GM18870 (cell line): ENCODE results near the gene QKI.
A peak's percentile ranks its signal among the peaks of the same experiment; 100 is the strongest.

ENCODE experiments used
- ATAC-seq: cut with Tn5 transposase; IDR thresholded peaks from one replicate; pipeline ENCODE4 v1.9.1; 2021; ENCODE audit warnings: moderate library complexity; ENCODE audit not compliant: unreplicated experiment

Gene QKI

GRCh38 chr6:163391985-163392384 lies 22.5 kb upstream of the QKI start:
- no peak for ATAC-seq

GRCh38 chr6:163392533-163392932 lies 22.0 kb upstream of the QKI start:
- peak; percentile 46 for ATAC-seq

GRCh38 chr6:163393923-163394322 lies 20.6 kb upstream of the QKI start:
- ATAC-seq = no peak

- ATAC-seq = no peak
Measured at GRCh38 chr6:163394659-163395058, 19.9 kb upstream of the QKI start.

- no peak for ATAC-seq
Measured at GRCh38 chr6:163395122-163395830, 19.2 kb upstream of the QKI start.

- no peak for ATAC-seq
Measured at GRCh38 chr6:163395831-163396185, 18.7 kb upstream of the QKI start.

- ATAC-seq = no peak
Measured at GRCh38 chr6:163397326-163397725, 17.2 kb upstream of the QKI start.

GRCh38 chr6:163398115-163398514 lies 16.4 kb upstream of the QKI start:
- ATAC-seq = no peak

- ATAC-seq = no peak
Measured at GRCh38 chr6:163398815-163399214, 15.7 kb upstream of the QKI start.

GRCh38 chr6:163400509-163400908 lies 14.0 kb upstream of the QKI start:
- ATAC-seq = no peak

GRCh38 chr6:163401039-163401885 lies 13.3 kb upstream of the QKI start:
- no peak for ATAC-seq

- no peak for ATAC-seq
Measured at GRCh38 chr6:163402616-163403015, 11.9 kb upstream of the QKI start.

- ATAC-seq = no peak
Measured at GRCh38 chr6:163404825-163405265, 9.7 kb upstream of the QKI start.

- peak; percentile 86 for ATAC-seq
Measured at GRCh38 chr6:163405412-163406309, 8.9 kb upstream of the QKI start.

GRCh38 chr6:163406366-163406765 lies 8.2 kb upstream of the QKI start:
- peak; percentile 3 for ATAC-seq

GRCh38 chr6:163406830-163407229 lies 7.7 kb upstream of the QKI start:
- no peak for ATAC-seq

- no peak for ATAC-seq
Measured at GRCh38 chr6:163408352-163408991, 6.0 kb upstream of the QKI start.

- ATAC-seq = no peak
Measured at GRCh38 chr6:163409712-163410111, 4.8 kb upstream of the QKI start.

GRCh38 chr6:163412341-163412740 lies 2.2 kb upstream of the QKI start:
- ATAC-seq = no peak

- ATAC-seq = no peak
Measured at GRCh38 chr6:163412801-163413344, 1.6 kb upstream of the QKI start.
